Cardiac septum (tissue), 1 donor: ENCODE measurements around the gene THBS4. TPM values are rescaled to one million over a fixed set of nuclear protein-coding genes. Genes with fewer than 3 reads are reported as not detected.

Source experiments
- DNase-seq: peaks from one replicate; pipeline ENCODE4 v3.0.0-alpha.2; 2020; ENCODE audit warnings: low spot score
- intact Hi-C: fragments of 100-400 bp; cut with DNase I; formaldehyde crosslinking; loops from one replicate; pipeline ENCODE4 v1.14.0; 2022
- long read RNA-seq: library from polyadenylated mRNA; unstranded; transcript quantifications from one replicate; pipeline ENCODE4 v2.0.0, GENCODE V29; 2021
- total RNA-seq: library from RNA; stranded (reverse); fragmentation: NEBNext Ultra II Directional; extraction: Animal tissue kit (Norgen Biotek cat#: 25700); gene quantifications from one replicate; pipeline ENCODE4 v1.2.1, GENCODE V29; 2021
- donor health status: DM: no; HTN: no; CAD: no.

Gene THBS4
- total RNA-seq: 464 TPM
- long read RNA-seq, transcript THBS4-201 (22 exons, 3,222 nt): major isoform, 209 of 413 reads
- long read RNA-seq, partial matches to known transcripts: 174 of 413 reads
- long read RNA-seq, other reads (novel, unspliced or antisense): 29 of 413 reads

DNA sequence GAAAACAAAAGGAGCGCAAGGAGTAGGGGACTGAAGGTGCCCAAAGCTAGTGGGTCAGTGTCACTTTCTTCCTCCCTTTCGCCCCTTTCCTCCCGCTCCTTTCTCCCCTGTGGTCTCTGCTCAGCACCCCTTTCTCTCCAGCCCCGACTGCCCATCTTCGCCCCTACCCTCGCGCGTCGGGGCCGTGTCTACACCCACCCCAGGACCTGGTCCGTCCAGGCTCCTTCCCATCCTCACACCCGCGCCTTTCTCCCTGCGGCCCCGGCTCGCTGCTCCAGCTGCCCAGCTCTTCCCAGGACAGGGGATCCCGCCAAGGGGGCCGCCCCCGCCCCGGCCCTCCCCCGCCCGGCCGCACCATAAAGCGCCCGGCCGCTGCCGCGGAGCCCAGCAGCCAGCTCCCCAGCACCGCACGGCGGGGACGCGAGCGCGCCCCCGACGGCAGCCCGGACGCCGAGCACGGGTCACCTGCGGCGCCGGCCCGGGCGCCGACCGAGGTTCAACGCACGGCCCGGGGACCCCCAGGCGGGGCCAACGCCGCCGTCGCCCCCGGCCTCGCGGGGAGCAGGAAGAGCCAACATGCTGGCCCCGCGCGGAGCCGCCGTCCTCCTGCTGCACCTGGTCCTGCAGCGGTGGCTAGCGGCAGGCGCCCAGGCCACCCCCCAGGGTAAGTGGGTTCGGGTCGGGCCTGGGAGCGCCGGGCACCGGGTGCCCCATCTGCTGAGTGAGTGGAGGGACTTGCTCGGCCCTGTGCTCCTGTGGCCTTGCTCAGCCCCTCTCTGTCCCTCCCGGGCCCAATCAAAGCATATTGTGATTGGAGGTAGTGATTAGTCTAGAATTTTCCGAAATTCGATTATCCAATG is at the start of gene THBS4:
TSS of gene THBS4 (plus strand) at position 387 of the 860 bp plus-strand sequence. CDS start at position 577, 190 bp downstream.
- intact Hi-C loops: no loop called here
- no peak for DNase-seq

DNA sequence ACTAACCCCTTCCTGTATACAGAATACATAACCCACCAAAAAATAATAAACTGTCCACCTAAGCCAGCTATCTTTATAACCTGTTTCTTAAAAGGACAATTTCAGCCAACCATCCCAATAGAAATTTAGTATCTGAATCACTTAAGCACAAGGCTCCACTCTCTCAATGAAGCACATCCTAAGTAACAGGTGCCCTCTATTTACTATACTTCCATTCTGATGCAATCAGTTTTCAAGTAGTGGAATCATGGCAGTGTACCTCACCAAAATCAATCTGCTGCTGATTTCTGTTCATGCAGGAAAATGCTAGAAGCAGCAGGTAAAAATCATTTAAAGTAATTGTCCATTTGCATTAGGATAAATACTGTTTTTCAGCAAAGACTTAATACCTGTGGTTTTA is 48.9 kb upstream of the THBS4 start:
- intact Hi-C loops: no loop called here
- no peak for DNase-seq

DNA sequence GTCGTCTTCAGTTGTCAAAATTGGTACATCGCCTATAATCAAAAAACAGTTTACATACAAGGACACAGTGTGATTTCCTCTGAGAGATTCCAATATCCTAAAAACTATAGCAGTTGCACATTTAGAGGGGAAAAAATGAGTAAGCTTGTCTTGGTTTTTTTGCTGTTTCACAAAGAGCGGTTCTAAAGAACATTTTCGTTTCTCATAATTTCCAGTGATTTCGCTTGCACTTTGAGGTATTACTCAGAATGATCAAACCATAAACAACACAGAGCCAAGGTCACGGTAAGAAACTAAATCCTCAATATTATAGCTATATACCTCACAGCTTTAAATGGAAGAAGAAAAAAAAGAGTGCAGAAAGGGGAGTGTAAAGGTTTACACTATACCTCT is 44.9 kb upstream of the THBS4 start:
- DNase-seq: no peak
- intact Hi-C loops: no loop called here

DNA sequence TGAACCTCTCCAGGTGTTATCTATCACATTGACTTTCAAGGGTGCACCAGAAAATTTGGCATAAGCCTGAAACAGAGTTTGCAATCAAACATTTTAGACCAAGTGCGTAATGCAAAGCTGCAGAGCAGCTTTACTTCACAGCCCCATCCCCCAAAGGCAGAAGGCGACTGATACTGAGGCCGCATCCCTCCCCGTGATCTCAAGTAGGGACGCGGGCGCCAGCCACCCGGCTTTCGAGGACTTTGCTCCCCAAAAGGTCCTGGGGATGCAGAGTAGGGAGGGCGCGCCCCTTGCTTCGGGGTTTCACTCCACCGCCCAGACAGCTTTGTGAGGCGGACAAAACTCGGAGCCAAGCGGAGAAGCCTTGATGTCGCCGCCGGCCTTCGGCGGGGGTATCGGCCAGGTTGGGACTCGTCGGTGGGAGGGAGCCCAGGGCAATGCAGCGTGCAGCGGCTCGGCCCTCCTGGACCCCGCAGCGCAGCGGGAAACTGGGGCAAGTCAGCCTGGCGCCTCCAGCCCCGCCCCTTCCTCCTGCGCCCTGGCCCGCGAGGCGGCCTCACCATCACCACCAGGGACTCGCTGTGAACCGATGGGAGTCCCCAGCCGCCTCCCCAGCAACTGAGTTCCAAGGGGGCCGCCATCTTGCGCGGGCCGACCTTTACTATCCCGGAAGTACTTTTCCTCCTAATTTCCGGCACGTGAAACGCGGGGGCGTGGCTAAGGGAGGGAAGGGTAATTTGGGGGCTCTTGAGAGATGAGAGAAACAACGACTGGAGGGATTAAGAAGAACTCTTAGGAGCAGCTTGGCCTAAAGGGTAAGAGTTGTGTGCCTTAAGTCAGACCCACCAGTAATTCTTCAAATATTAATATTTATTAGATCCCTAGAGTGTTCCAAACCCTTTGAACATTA is 44.3 kb upstream of the THBS4 start, which contains the start of gene MTX3:
TSS of gene MTX3 (minus strand) at position 665 of the 910 bp plus-strand sequence. CDS start at position 641, 24 bp downstream.
- intact Hi-C loops: no loop called here
- peak; percentile 85 for DNase-seq

DNA sequence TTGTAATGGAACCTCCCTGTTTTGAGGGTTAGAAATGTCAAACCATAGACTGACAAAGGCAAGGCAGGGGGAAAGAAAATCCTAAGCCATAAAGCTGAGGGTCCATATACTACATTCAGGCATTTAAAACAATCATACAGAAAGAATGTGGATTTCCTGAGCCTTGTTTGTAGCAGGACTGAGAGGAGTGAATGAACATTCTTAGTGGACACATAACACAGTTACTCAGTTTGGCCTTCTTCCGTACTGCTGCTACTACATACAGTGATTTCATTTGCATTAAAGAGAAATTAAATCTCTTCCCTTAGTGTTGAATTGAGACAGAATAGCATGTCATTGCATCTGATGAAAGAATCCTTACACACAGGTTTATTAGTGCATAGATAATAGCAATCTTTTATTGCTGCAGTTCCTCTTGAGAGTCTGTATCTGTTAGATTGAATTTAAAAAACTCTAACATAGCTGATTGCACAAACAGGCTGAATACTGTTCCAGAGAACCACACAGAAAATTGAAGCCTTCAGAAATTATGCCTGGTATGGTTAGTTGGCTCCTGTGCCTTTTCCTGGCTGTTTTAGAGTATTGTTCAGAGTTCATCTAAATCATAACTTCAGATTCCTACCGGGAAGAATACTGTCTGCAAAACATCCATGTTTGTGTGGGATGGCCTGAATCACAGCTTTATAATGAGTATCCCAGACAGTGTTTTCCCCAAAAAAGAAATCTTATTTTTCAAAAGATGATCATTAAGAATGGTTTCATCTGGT is 42.1 kb upstream of the THBS4 start:
- DNase-seq: no peak
- intact Hi-C loops: no loop called here

DNA sequence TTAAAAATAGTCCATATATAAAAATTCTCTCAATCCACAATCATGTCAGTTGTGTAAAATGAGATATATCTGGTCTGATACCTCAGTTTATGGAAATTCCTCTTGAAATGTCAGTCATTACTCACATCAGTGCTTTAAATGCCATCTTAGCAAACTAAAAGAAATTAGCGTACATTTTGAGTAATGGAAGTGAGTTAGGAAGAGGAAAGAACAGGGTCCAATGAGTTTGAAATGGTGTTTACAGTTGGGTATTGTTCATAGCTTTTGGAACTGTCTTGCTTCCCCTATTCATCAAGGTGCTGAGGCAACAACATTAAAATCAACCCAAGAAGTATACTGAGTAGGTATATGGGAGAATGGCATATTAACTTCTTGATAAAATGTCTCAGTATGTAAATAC is 35.4 kb upstream of the THBS4 start:
- intact Hi-C loops: no loop called here
- DNase-seq: no peak

DNA sequence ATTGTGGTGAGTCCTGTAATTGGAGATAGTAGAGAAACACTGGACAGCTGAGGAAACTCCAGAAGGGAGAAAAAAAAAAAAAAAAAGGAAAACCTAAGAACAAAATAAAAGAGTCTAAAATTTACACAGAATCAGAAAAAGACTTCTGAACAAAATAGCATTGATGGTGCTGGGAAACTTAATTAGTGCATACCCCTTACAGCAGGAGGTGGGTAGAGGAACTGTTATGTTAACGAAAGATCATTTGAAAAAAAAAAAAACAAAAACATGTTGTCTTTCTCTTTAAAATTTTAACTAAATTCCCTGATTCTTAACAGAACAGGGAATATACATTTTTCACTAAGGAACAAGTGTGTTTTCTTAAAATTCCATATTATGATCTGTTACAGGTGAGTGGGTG is 32.5 kb upstream of the THBS4 start:
- no peak for DNase-seq
- intact Hi-C loops: no loop called here

DNA sequence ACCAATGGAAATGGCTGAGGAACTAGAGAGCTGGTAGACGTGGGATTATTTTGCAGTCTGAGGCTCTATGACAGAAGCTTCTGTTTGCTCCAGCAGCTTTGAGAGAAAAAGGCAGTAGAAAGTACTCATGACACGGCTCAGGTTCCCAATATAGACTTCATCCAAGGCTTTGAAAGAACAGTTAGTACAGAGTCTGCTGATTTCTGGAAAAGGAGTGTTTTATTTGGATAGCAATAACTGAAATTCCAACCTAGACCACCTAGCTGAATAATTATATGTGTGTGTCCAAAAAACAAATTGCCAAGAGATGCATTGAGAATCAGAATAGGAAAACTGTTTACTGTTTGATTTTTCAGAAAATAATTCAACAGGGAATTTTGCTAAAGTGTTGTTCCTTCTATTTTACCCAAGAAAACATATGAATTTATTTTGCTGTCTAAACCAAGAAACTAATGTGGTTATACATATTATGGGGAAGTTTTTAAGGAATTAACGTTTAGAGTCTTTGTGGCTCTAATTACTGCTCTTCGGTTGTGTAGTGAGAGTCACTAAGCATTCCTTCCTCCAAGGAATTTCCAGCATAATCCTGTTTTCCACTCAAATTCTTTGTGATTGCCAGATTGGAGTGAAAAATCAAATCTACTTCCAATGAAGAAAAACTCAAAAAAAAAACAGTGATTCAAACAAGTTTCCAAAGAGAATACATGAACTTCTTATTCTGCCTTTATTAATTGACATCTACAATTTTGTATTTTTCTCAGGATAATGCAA is 26.0 kb upstream of the THBS4 start:
- no peak for DNase-seq
- intact Hi-C loops: no loop called here

DNA sequence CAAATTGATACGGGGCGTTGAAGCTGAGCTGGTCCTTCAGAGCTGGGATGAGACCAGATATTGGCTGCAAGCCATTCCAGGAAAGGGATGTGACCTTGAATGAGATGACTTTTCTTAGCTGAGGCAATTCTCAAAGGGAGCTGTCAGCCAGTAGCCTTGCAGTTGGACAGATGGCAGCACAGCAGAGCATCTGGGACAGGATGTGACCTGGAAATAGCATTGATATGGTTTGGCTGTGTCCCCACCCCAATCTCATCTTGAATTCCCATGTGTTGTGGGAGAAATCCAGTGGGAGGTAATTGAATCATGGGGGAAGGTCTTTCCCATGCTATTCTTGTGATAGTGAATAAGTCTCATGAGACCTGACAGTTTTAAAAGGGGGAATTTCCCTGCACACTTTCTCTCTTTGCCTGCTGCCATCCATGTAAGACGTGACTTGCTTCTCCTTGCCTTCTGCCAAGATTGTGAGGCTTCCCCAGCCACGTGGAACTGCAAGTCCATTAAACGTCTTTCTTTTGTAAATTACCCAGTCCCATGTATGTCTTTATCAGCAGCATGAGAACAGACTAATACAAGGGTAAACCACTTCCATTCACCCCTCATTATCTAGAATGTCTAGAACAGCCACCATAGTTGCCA is 24.3 kb upstream of the THBS4 start:
- DNase-seq: no peak
- intact Hi-C loops: no loop called here

DNA sequence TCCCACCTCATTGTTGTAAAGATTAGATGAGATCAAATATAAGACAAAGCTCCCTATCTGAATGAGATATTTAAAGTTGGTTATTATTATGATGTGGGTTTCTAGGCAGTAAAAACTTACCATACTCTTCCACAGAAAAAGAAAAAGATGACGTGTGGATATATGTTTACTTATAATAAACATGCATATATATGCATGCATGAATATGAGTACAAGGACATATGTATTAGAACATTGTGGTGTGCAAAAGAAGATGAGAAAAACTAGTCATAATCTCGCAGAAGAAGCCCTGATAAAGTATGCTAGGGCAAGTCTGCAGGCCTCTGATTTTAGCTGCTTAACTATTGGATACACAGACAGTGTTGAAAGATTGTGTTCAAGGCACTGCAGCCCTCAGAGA is 10.1 kb upstream of the THBS4 start:
- intact Hi-C loops: no loop called here

DNA sequence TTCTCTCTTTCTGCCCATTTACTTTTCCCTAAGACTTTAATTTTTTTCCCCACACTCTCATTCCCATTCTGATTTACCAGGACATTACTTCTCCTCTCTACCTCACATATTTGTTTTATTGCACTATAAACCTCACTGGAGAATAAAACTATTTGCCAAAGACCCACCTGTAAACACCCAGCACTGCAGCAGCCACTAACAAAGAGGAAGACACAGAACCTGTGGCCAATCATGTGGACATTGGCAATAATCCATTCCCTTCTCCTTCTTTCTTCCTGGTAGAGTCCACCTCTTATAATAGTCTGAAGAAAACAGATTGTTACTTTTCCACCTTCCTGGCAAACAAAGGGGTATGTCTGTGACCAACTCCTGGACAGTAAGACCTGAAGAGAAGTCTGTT is 8.3 kb upstream of the THBS4 start:
- no peak for DNase-seq
- intact Hi-C loops: no loop called here

More for the DNA sequence above, 10.1 kb upstream of the THBS4 start:
- no peak for DNase-seq

DNA sequence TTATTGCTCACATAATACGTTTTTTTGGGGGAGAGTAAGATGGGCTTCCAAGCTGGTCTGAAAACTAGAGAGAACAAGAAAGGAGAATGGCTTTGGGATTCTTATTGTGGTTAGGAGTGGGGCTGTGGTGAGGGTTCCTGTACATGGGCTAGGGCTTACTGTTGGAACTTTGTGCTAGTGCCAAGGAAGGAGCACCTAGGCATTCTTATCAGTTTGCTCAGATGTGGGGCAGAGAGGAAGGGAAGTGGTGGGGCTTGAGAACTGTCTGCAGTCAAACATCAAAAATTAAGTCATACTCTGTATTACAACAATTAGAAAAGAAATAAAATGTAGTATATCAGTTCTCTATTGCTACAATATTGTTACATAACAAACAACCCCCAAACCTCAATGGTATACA is 4.0 kb upstream of the THBS4 start:
- DNase-seq: no peak
- intact Hi-C loops: no loop called here

DNA sequence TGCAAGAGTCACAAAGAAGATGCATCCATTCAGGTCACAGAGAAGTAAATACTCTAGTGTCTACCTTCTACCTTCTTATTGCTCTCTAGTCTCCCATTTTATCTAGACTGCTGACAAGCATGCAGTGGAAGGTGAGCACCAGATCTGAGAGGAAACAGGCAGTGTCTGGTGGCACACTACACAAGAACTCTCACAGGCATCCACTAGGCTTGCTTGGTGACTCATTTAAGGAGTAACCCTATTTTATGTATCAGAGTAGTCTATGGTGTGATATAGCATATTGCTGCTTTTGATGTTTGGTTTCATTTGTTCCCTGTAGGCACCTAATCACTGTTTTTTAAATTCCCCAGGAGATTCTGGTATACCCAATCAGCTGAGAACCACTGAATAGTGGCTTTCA is 1.6 kb upstream of the THBS4 start:
- no peak for DNase-seq
- intact Hi-C loops: no loop called here

DNA sequence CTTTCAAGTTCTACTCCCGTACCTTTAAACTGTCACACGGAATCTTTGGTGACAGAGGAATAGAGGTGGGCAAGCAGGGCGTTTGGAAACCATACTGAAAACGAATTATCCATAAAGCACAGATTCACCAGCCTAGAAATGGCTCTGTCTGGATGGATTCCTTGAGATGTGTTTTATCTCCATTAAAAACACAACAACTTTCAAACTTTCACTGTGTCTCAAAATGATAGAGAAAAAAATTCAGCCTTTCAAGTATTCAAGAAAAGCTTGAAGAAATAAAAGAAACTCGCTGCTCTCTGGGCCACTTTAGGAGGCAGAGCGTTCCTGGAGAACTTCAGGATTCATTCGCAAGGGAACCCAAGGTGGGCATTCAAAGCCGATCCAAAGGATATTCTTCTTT is 589 bp upstream of the THBS4 start:
- intact Hi-C loops: no loop called here
- DNase-seq: no peak

DNA sequence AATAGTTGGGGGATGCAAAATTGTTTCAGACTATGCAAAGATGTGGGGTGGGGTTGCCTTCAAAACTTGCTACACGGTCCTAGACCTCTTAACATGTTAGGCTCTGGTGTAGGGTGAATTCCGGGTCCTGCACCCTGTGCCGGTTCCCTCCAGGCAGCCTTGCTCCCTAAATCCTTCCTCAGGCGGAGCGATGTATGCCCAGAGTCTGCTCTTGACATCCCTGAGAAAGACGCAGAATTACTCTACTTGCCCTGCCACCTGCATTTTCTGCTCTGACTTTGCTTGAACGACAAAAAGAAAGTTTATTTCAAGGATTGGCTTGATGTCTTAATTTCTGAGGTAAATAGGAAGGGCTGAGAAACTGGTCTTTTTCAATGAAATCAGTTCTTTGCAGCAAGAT is 691 bp downstream of the THBS4 start:
- intact Hi-C loops: no loop called here
- DNase-seq: no peak

DNA sequence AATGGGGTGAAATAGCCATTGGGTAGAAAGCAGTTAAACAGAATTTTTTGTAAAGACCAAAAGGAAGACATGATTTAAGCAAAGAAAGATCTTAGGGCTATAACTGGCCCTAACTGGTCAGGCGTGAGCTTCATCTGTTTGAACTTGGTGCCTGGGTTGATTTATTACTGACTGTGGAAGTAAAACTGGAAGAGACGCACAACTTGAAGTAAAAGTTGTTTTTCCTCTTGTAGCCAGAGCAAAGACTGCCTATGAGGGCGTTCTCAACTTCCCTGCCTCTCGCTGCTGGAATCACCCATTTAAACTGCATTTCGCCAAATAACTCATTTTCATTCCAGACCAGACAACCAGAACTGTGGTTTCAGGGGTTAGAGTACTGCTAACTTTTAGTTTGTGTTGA is 1.5 kb downstream of the THBS4 start:
- no peak for DNase-seq
- intact Hi-C loops: no loop called here

DNA sequence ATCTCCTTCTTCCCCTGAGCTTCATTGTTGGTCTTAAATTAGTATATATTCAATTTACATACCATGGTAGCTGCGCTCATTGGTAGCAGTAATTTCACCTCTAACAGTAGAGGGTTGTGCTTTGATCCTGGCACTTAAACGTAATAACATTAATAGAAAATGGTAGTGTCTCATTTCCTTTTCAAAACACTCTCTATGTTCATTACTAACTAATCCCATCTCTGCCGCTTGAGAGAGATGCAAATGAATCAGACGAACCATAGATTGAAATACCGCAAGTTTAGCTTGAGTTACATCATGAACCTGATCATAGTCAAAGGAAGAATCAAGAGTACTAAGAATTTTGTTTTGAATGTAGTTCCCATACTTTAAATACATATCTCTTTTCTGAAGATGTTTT is 2.2 kb downstream of the THBS4 start:
- intact Hi-C loops: no loop called here
- no peak for DNase-seq

DNA sequence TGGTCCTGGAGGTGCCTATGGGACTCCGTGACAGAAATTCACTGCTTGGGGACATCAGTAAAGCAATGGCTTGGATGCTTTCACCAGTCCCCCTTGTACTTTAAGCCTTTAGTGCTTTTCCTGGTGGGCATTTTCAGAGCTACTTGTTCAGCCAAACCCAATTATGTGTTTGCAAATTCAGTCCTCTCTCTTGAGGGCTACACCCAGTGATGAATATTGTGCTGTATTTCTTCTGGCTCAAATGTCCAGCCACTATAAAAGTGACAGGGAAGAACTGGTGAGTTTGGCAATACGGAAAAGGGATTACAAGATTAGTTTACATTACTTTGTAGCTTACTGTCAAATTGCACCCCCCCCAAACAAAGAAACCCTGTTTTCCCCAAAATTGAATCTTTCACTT is 4.5 kb downstream of the THBS4 start:
- intact Hi-C loops: no loop called here
- DNase-seq: no peak
